GM19240 (cell line): ENCODE data around the gene RAC2.

ENCODE experiments used
- DNase-seq: peaks from one replicate; pipeline ENCODE4 v3.0.0; 2011; ENCODE audit warnings: low spot score; ENCODE audit not compliant: insufficient read length

Gene RAC2

GRCh38 chr22:37177755-37178154 lies 66.3 kb downstream of the RAC2 start:
- no peak for DNase-seq

GRCh38 chr22:37177221-37177620 lies 66.8 kb downstream of the RAC2 start:
- DNase-seq = no peak

GRCh38 chr22:37176464-37177061 lies 67.5 kb downstream of the RAC2 start:
- no peak for DNase-seq

GRCh38 chr22:37175414-37176281 lies 68.4 kb downstream of the RAC2 start:
- DNase-seq = no peak
